SK-N-SH treated with all-trans-retinoic acid at 6 μM for 48 hours (cell line): Measurements from ENCODE around the gene ETS1.

Experiments used
- ATAC-seq: fragments of 200-7000 bp; cut with Tn5 transposase; 3 replicates; pipeline ENCODE4 v1.9.1; 2020; ENCODE audit warnings: mild to moderate bottlenecking, moderate library complexity
- ARNTL ChIP-seq: fragments of 450-650 bp; formaldehyde crosslinking; IDR thresholded peaks from 2 replicates; pipeline ENCODE4 v1.5.0; 2020; ENCODE audit warnings: low read depth, mild to moderate bottlenecking, moderate library complexity, borderline replicate concordance
- BACH2 ChIP-seq: fragments of 250-450 bp; sonication (Bioruptor Pico); IDR thresholded peaks from 2 replicates; pipeline ENCODE4 v1.9.0; 2021; ENCODE audit warnings: mild to moderate bottlenecking, borderline replicate concordance
- CREB5 ChIP-seq: fragments of 250-450 bp; sonication (Bioruptor Pico); IDR thresholded peaks from 2 replicates; pipeline ENCODE4 v1.5.1; 2020; ENCODE audit warnings: low read depth, mild to moderate bottlenecking, moderate library complexity
- CSDC2 ChIP-seq: fragments of 250-450 bp; sonication (Bioruptor Pico); IDR thresholded peaks from 2 replicates; pipeline ENCODE4 v1.5.0; 2020; ENCODE audit warnings: mild to moderate bottlenecking, moderate library complexity
- CSRNP3 ChIP-seq: fragments of 250-450 bp; sonication (Bioruptor Pico); IDR thresholded peaks from 2 replicates; pipeline ENCODE4 v1.5.1; 2021; ENCODE audit warnings: mild to moderate bottlenecking, moderate library complexity
- ESRRG ChIP-seq: fragments of 250-450 bp; sonication (Bioruptor Pico); IDR thresholded peaks from 2 replicates; pipeline ENCODE4 v1.6.1; 2021; ENCODE audit warnings: mild to moderate bottlenecking
- GLIS3 ChIP-seq: fragments of 250-450 bp; sonication (Bioruptor Pico); IDR thresholded peaks from 2 replicates; pipeline ENCODE4 v1.5.0; 2020; ENCODE audit warnings: mild to moderate bottlenecking, moderate library complexity
- ISL1 ChIP-seq: fragments of 250-450 bp; sonication (Bioruptor Pico); IDR thresholded peaks from 2 replicates; pipeline ENCODE4 v2.1.2; 2022; ENCODE audit warnings: mild to moderate bottlenecking, moderate library complexity
- OSR1 ChIP-seq: fragments of 250-450 bp; sonication (Bioruptor Pico); IDR thresholded peaks from 2 replicates; pipeline ENCODE4 v1.8.0; 2022; ENCODE audit warnings: moderate library complexity, mild to moderate bottlenecking, inconsistent platforms
- PATZ1 ChIP-seq: fragments of 250-450 bp; sonication (Bioruptor Pico); IDR thresholded peaks from 2 replicates; pipeline ENCODE4 v1.8.0; 2020; ENCODE audit warnings: mild to moderate bottlenecking, moderate library complexity, borderline replicate concordance
- POU6F1 ChIP-seq: fragments of 250-450 bp; sonication (Bioruptor Pico); IDR thresholded peaks from 2 replicates; pipeline ENCODE4 v1.8.0; 2021; ENCODE audit warnings: low read depth, mild to moderate bottlenecking, moderate library complexity, borderline replicate concordance
- PPARA ChIP-seq: fragments of 250-450 bp; sonication (Bioruptor Pico); IDR thresholded peaks from 2 replicates; pipeline ENCODE4 v1.5.0; 2020; ENCODE audit warnings: mild to moderate bottlenecking, borderline replicate concordance
- RARB ChIP-seq: fragments of 250-450 bp; sonication (Bioruptor Pico); IDR thresholded peaks from 2 replicates; pipeline ENCODE4 v1.8.0; 2021; ENCODE audit warnings: mild to moderate bottlenecking, moderate library complexity
- TOX ChIP-seq: fragments of 250-450 bp; sonication (Bioruptor Pico); IDR thresholded peaks from 2 replicates; pipeline ENCODE4 v1.8.0; 2021; ENCODE audit warnings: mild to moderate bottlenecking, moderate library complexity, borderline replicate concordance
- TSHZ2 ChIP-seq: fragments of 250-450 bp; sonication (Bioruptor Pico); IDR thresholded peaks from 2 replicates; pipeline ENCODE4 v1.5.0; 2020; ENCODE audit warnings: mild to moderate bottlenecking, moderate library complexity
- ZC3H10 ChIP-seq: fragments of 250-450 bp; sonication (Bioruptor Pico); IDR thresholded peaks from 2 replicates; pipeline ENCODE4 v1.5.1; 2021; ENCODE audit warnings: mild to moderate bottlenecking, moderate library complexity
- ZFP30 ChIP-seq: fragments of 450-650 bp; formaldehyde crosslinking; IDR thresholded peaks from 2 replicates; pipeline ENCODE4 v1.5.0; 2022; ENCODE audit warnings: mild to moderate bottlenecking, moderate library complexity
- ZNF565 ChIP-seq: fragments of 450-650 bp; formaldehyde crosslinking; conservative IDR thresholded peaks from 2 replicates; pipeline ENCODE4 v1.5.0; 2020; ENCODE audit warnings: low read depth, mild to moderate bottlenecking, moderate library complexity
- ZNF70 ChIP-seq: fragments of 450-650 bp; formaldehyde crosslinking; IDR thresholded peaks from 2 replicates; pipeline ENCODE4 v1.5.0; 2020; ENCODE audit warnings: mild to moderate bottlenecking, moderate library complexity

Gene ETS1

GRCh38 chr11:128515086-128515485 is 72.3 kb downstream of the ETS1 start (continued):
- TF ChIP-seq TOX (CRISPR knock-in tag) = no peak
- no peak for TF ChIP-seq OSR1 (CRISPR knock-in tag)
- TF ChIP-seq ESRRG (CRISPR knock-in tag) = no peak
- no peak for TF ChIP-seq PPARA
- TF ChIP-seq ZNF70 (CRISPR knock-in tag) = no peak
- no peak for TF ChIP-seq ZC3H10 (CRISPR knock-in tag)
- TF ChIP-seq ZFP30 (CRISPR knock-in tag) = no peak
- no peak for TF ChIP-seq CSDC2 (CRISPR knock-in tag)

- TF ChIP-seq BACH2 (no peak), ARNTL (CRISPR knock-in tag) (no peak), GLIS3 (CRISPR knock-in tag) (no peak), CSDC2 (CRISPR knock-in tag) (no peak), PATZ1 (CRISPR knock-in tag) (no peak), RARB (CRISPR knock-in tag) (no peak), ZFP30 (CRISPR knock-in tag) (no peak), CREB5 (CRISPR knock-in tag) (no peak), ZNF565 (CRISPR knock-in tag) (no peak), ISL1 (CRISPR knock-in tag) (no peak)
- TF ChIP-seq, all 23 proteins: peak for 0
- no peak for ATAC-seq
Measured at GRCh38 chr11:128513915-128514681, 73.3 kb downstream of the ETS1 start.

- no peak for ATAC-seq
- TF ChIP-seq ISL1 (CRISPR knock-in tag) (no peak), ZFP30 (CRISPR knock-in tag) (no peak), ARNTL (CRISPR knock-in tag) (no peak), BACH2 (no peak), POU6F1 (CRISPR knock-in tag) (no peak), ZNF565 (CRISPR knock-in tag) (no peak), RARB (CRISPR knock-in tag) (no peak), TSHZ2 (CRISPR knock-in tag) (no peak), CREB5 (CRISPR knock-in tag) (no peak), CSRNP3 (CRISPR knock-in tag) (no peak), TOX (CRISPR knock-in tag) (no peak), ZC3H10 (CRISPR knock-in tag) (no peak), GLIS3 (CRISPR knock-in tag) (no peak)
Measured at GRCh38 chr11:128512474-128512996, 74.8 kb downstream of the ETS1 start.
